Stomach (tissue), 4 donors: ENCODE measurements around the gene CTNNA3.

ENCODE experiments used
- POLR2AphosphoS5 ChIP-seq, 3 donors: sonication (generic); formaldehyde crosslinking; IDR thresholded peaks; one replicate each; pipeline ENCODE4 v1.6.1; 2016; ENCODE audit warnings: antibody characterized with exemption in 3 of 3
- TF ChIP-seq, protein P1 (sequence below), 7 experiments: fragments of 450-650 bp in 4 of 7; fragments of 200-600 bp in 3 of 7; sonication (generic) in 3 of 7; IDR thresholded peaks; one replicate each; pipeline ENCODE4 v1.5.1; 2016 to 2019; ENCODE audit warnings: antibody characterized with exemption in 7 of 7, control low read depth in 2 of 7, mild to moderate bottlenecking in 1 of 7

GRCh38 chr10:66350622-66351399, 1345.2 kb downstream of the CTNNA3 start:
- TF ChIP-seq, protein P1, sequence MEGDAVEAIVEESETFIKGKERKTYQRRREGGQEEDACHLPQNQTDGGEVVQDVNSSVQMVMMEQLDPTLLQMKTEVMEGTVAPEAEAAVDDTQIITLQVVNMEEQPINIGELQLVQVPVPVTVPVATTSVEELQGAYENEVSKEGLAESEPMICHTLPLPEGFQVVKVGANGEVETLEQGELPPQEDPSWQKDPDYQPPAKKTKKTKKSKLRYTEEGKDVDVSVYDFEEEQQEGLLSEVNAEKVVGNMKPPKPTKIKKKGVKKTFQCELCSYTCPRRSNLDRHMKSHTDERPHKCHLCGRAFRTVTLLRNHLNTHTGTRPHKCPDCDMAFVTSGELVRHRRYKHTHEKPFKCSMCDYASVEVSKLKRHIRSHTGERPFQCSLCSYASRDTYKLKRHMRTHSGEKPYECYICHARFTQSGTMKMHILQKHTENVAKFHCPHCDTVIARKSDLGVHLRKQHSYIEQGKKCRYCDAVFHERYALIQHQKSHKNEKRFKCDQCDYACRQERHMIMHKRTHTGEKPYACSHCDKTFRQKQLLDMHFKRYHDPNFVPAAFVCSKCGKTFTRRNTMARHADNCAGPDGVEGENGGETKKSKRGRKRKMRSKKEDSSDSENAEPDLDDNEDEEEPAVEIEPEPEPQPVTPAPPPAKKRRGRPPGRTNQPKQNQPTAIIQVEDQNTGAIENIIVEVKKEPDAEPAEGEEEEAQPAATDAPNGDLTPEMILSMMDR (IDR thresholded peaks at IDR 0.05): no peak
- TF ChIP-seq POLR2AphosphoS5 (IDR thresholded peaks at IDR 0.05): no peak
